SK-N-SH (cell line): Measurements from ENCODE around the gene ZDHHC14. TPM values are rescaled to one million over a fixed set of nuclear protein-coding genes. Genes with fewer than 3 reads are reported as not detected.

ENCODE experiments used
- CTCF ChIA-PET: fragments of 300-600, 350-600 bp; formaldehyde crosslinking; extraction: SDS; loops from one replicate; lab custom pipeline; 2021; lab: Yijun Ruan, JAX
- POLR2A ChIA-PET: fragments of 350-600 bp; sonication (Branson Sonifier 250); formaldehyde crosslinking; extraction: SDS; loops from one replicate; lab custom pipeline; 2020; ENCODE audit warnings: antibody characterized with exemption, inconsistent platforms; lab: Yijun Ruan, JAX
- DNase-seq: peaks from one replicate; pipeline ENCODE4 v3.0.0; 2012
- H2AFZ ChIP-seq: fragments of 200-600 bp; sonication (generic); 2 replicates; pipeline ENCODE4 v1.8.1; 2016; ENCODE audit warnings: antibody characterized with exemption, mild to moderate bottlenecking, low read depth
- H3F3A ChIP-seq: fragments of 200-600 bp; sonication (generic); replicated peaks from 2 replicates; pipeline ENCODE3; 2016; ENCODE audit warnings: antibody characterized with exemption, mild to moderate bottlenecking; ENCODE audit not compliant: insufficient read depth
- H3K27ac ChIP-seq, 2 experiments: fragments of 200-500 bp in 1 of 2; fragments of 200-600 bp in 1 of 2; sonication (Bioruptor generic) in 1 of 2; sonication (generic), shearing (Covaris generic) in 1 of 2; 2 replicates each; pipeline versions ENCODE4 v1.5.1 to v1.6.1; 2014 to 2016; ENCODE audit warnings: low read depth in 2 of 2, inconsistent platforms in 1 of 2, low read length in 1 of 2, mild to moderate bottlenecking in 1 of 2, mixed read lengths in 1 of 2
- H3K27me3 ChIP-seq: fragments of 200-600 bp; sonication (generic), shearing (Covaris generic); 2 replicates; pipeline ENCODE4 v1.6.1; 2016; ENCODE audit warnings: mixed run types; ENCODE audit not compliant: insufficient read depth
- H3K36me3 ChIP-seq, 2 experiments: fragments of 200-500 bp in 1 of 2; fragments of 200-600 bp in 1 of 2; sonication (Bioruptor generic) in 1 of 2; sonication (generic) in 1 of 2; replicated peaks in 1 of 2; 2 replicates each; pipeline versions ENCODE3 to v1.5.1; 2014 to 2016; ENCODE audit warnings: low read length in 1 of 2, mild to moderate bottlenecking in 1 of 2; ENCODE audit not compliant: insufficient read depth in 2 of 2, control insufficient read depth in 1 of 2
- H3K4me1 ChIP-seq, 2 experiments: fragments of 200-500 bp in 1 of 2; fragments of 200-600 bp in 1 of 2; sonication (Bioruptor generic) in 1 of 2; sonication (generic), shearing (Covaris generic) in 1 of 2; 2 replicates each; pipeline versions ENCODE4 v1.5.1 to v1.6.1; 2014 to 2016; ENCODE audit warnings: low read depth in 1 of 2, low read length in 1 of 2, mixed run types in 1 of 2; ENCODE audit not compliant: insufficient read depth in 2 of 2, control insufficient read depth in 1 of 2
- H3K4me2 ChIP-seq: fragments of 200-600 bp; sonication (generic), shearing (Covaris generic); 2 replicates; pipeline ENCODE4 v1.6.1; 2017; ENCODE audit warnings: mixed run types
- H3K4me3 ChIP-seq, 2 experiments: fragments of 200-500 bp in 1 of 2; fragments of 200-600 bp in 1 of 2; sonication (Bioruptor generic) in 1 of 2; sonication (generic), shearing (Covaris generic) in 1 of 2; 2 replicates each; pipeline versions ENCODE4 v1.5.1 to v1.8.1; 2014 to 2016; ENCODE audit warnings: low read depth in 2 of 2, inconsistent platforms in 1 of 2, low read length in 1 of 2, mild to moderate bottlenecking in 1 of 2, mixed read lengths in 1 of 2, moderate library complexity in 1 of 2
- H3K79me2 ChIP-seq: fragments of 200-600 bp; sonication (generic); 2 replicates; pipeline ENCODE4 v1.8.1; 2017; ENCODE audit warnings: mild to moderate bottlenecking; ENCODE audit not compliant: insufficient read depth
- H3K9ac ChIP-seq: fragments of 200-600 bp; sonication (generic); 2 replicates; pipeline ENCODE4 v1.6.1; 2017; ENCODE audit warnings: mixed run types
- H3K9me2 ChIP-seq: fragments of 200-600 bp; sonication (generic); 2 replicates; pipeline ENCODE4 v1.6.1; 2017; ENCODE audit warnings: mixed run types
- H3K9me3 ChIP-seq: fragments of 200-600 bp; sonication (generic); 2 replicates; pipeline ENCODE4 v1.6.1; 2017; ENCODE audit warnings: mixed run types, mild to moderate bottlenecking, moderate library complexity
- H4K20me1 ChIP-seq: fragments of 200-600 bp; sonication (generic); 2 replicates; pipeline ENCODE4 v1.6.1; 2017; ENCODE audit warnings: mild to moderate bottlenecking, mixed run types; ENCODE audit not compliant: insufficient read depth
- EP300 ChIP-seq, 2 experiments: IDR thresholded peaks; 2 replicates each; pipeline versions ENCODE4 v1.4.0 to v1.6.1; 2012; ENCODE audit warnings: borderline replicate concordance in 1 of 2, low read depth in 1 of 2, low read length in 1 of 2
- EZH2phosphoT487 ChIP-seq: fragments of 200-600 bp; sonication (generic); IDR thresholded peaks from 2 replicates; pipeline ENCODE4 v1.6.1; 2017; ENCODE audit warnings: low read depth, mixed run types, mild to moderate bottlenecking, antibody characterized with exemption, moderate library complexity, borderline replicate concordance
- FOSL2 ChIP-seq: IDR thresholded peaks from 2 replicates; pipeline ENCODE4 v1.4.0; 2012; ENCODE audit warnings: low read depth, mild to moderate bottlenecking, moderate library complexity, borderline replicate concordance
- FOXM1 ChIP-seq: IDR thresholded peaks from 2 replicates; pipeline ENCODE4 v1.4.0; 2012; ENCODE audit warnings: low read depth, mild to moderate bottlenecking
- GABPA ChIP-seq: IDR thresholded peaks from 2 replicates; pipeline ENCODE4 v1.4.0; 2012; ENCODE audit warnings: low read depth, mild to moderate bottlenecking
- GATA2 ChIP-seq: sonication (generic); formaldehyde crosslinking; IDR thresholded peaks from 2 replicates; pipeline ENCODE4 v1.5.0; 2020; ENCODE audit warnings: mild to moderate bottlenecking, missing genetic modification reagents
- IRF3 ChIP-seq: fragments of 150-350 bp; IDR thresholded peaks from 2 replicates; pipeline ENCODE4 v1.6.1; 2016; ENCODE audit warnings: mild to moderate bottlenecking, low read depth, low read length
- JUND ChIP-seq: IDR thresholded peaks from 2 replicates; pipeline ENCODE4 v1.4.0; 2012
- MEF2A ChIP-seq: IDR thresholded peaks from 2 replicates; pipeline ENCODE4 v1.4.0; 2012; ENCODE audit warnings: low read depth, borderline replicate concordance
- MXI1 ChIP-seq: IDR thresholded peaks from 2 replicates; pipeline ENCODE4 v1.6.1; 2012; ENCODE audit warnings: mild to moderate bottlenecking, low read depth, low read length, improper control_type of control experiment
- NRF1 ChIP-seq: IDR thresholded peaks from 2 replicates; pipeline ENCODE4 v1.6.1; 2012; ENCODE audit warnings: low read depth, mild to moderate bottlenecking, low read length
- POLR2AphosphoS5 ChIP-seq: IDR thresholded peaks from 2 replicates; pipeline ENCODE4 v1.6.1; 2012; ENCODE audit warnings: low read depth, low read length
- RCOR1 ChIP-seq: fragments of 150-350 bp; IDR thresholded peaks from 2 replicates; pipeline ENCODE4 v1.6.1; 2017; ENCODE audit warnings: antibody characterized with exemption, low read length
- RXRA ChIP-seq: IDR thresholded peaks from 2 replicates; pipeline ENCODE4 v1.4.0; 2012; ENCODE audit warnings: low read depth, mild to moderate bottlenecking, borderline replicate concordance
- TAF1 ChIP-seq: IDR thresholded peaks from 2 replicates; pipeline ENCODE4 v1.6.1; 2012; ENCODE audit warnings: low read depth, mild to moderate bottlenecking, low read length, moderate library complexity, borderline replicate concordance
- TCF12 ChIP-seq: IDR thresholded peaks from 2 replicates; pipeline ENCODE4 v1.4.0; 2012
- TEAD4 ChIP-seq: IDR thresholded peaks from 2 replicates; pipeline ENCODE4 v1.4.0; 2012; ENCODE audit warnings: mild to moderate bottlenecking, borderline replicate concordance; ENCODE audit not compliant: insufficient read depth
- USF1 ChIP-seq: IDR thresholded peaks from 2 replicates; pipeline ENCODE4 v1.4.0; 2012; ENCODE audit warnings: low read depth, borderline replicate concordance
- USF2 ChIP-seq: fragments of 150-350 bp; IDR thresholded peaks from 2 replicates; pipeline ENCODE4 v1.6.1; 2017; ENCODE audit warnings: antibody characterized with exemption, low read length, low read depth, borderline replicate concordance
- YY1 ChIP-seq: IDR thresholded peaks from 2 replicates; pipeline ENCODE4 v1.4.0; 2012; ENCODE audit warnings: low read depth, mild to moderate bottlenecking
- WGBS: methylation state at CpG from one replicate; pipeline ENCODE4 v1.1.6; 2017; ENCODE audit warnings: low lambda C conversion rate; 5-methylcytosine and 5-hydroxymethylcytosine counted together
- polyA plus RNA-seq, 3 experiments: library from polyadenylated mRNA; depleted of rRNA; stranded (reverse); fragments of >200 nt; gene quantifications; 2 replicates each; pipeline ENCODE4 v1.2.3, GENCODE V29; 2012

The ZDHHC14 gene
- polyA plus RNA-seq, 1 of the 3 experiments (the other 2 are of a cell fraction), result 5.4 TPM

GRCh38 chr6:157494132-157494710, 113.2 kb downstream of the ZDHHC14 start:
- H3K79me2 ChIP-seq, result no peaks in the 10 kb centered on the region
- TF ChIP-seq RXRA, result no peak
- no peak for TF ChIP-seq MEF2A
- no peak for TF ChIP-seq FOSL2
- no peak for TF ChIP-seq POLR2AphosphoS5
- no peak for TF ChIP-seq USF1
- H4K20me1 ChIP-seq, result no peaks in the 10 kb centered on the region
- no peaks in the 10 kb centered on the region for H3F3A ChIP-seq
- H3K9me3 ChIP-seq, result no peaks in the 10 kb centered on the region
- H3K9me2 ChIP-seq, result no peaks in the 10 kb centered on the region
- H3K9ac ChIP-seq, result no peak overlapping the region
- H3K27ac ChIP-seq, result no peak overlapping the region
- H3K27me3 ChIP-seq, result no peaks in the 10 kb centered on the region
- H3K4me1 ChIP-seq, result peaks cover 0 to 20% of the 10 kb centered on the region in 2 experiments; a peak in 2 of 4 replicates
- DNase-seq, result no peak
- H3K4me3 ChIP-seq, result no peak overlapping the region
- ChIA-PET CTCF (interaction anchor here (1.1 to 1.5 kb wide), 2 partner anchors 173 to 180 kb away, joined by 3 read pairs; no protein-coding TSS in a partner anchor), POLR2A (no interaction called here)
- H2AFZ ChIP-seq, result no peak overlapping the region
- no peak overlapping the region for H3K4me2 ChIP-seq
- 90% methylated on average over 6 of the region's 6 CpGs for WGBS
- H3K36me3 ChIP-seq, result no peaks in the 10 kb centered on the region

GRCh38 chr6:157496534-157497095, 115.6 kb downstream of the ZDHHC14 start:
- H3K27me3 ChIP-seq, result no peaks in the 10 kb centered on the region
- H3K4me1 ChIP-seq, result peaks cover 0 to 3% of the 10 kb centered on the region in 2 experiments; a peak in 1 of 4 replicates
- no peak overlapping the region for H2AFZ ChIP-seq
- no peak overlapping the region for H3K9ac ChIP-seq
- no peak overlapping the region for H3K4me2 ChIP-seq
- H3F3A ChIP-seq, result no peaks in the 10 kb centered on the region
- POLR2A ChIA-PET, result no interaction called here
- 95% methylated on average over 5 of the region's 5 CpGs for WGBS
- no peaks in the 10 kb centered on the region for H3K9me3 ChIP-seq
- H3K9me2 ChIP-seq, result no peaks in the 10 kb centered on the region
- no peaks in the 10 kb centered on the region for H3K79me2 ChIP-seq
- no peak overlapping the region for H3K27ac ChIP-seq
- H4K20me1 ChIP-seq, result no peaks in the 10 kb centered on the region
- CTCF ChIA-PET, result no interaction called here
- no peaks in the 10 kb centered on the region for H3K36me3 ChIP-seq
- TF ChIP-seq EP300 (IDR thresholded peaks at IDR 0.05; ENCODE audit: borderline replicate concordance in 1 of 2, low read depth in 1 of 2, low read length in 1 of 2) (no peak), GATA2 (CRISPR knock-in tag) (no peak), RCOR1 (no peak), USF2 (no peak), MXI1 (no peak), NRF1 (no peak), YY1 (no peak), JUND (no peak), EZH2phosphoT487 (no peak), TEAD4 (no peak), TCF12 (no peak), TAF1 (no peak), IRF3 (no peak), FOXM1 (no peak), RXRA (no peak), USF1 (no peak), POLR2AphosphoS5 (no peak), GABPA (no peak)
- H3K4me3 ChIP-seq, result no peak overlapping the region
- no peak for DNase-seq
